PC-9 (cell line): ENCODE measurements around the gene TSPAN3.

ENCODE experiments used
- EZH2 ChIP-seq: fragments of 200-600 bp; sonication (generic); IDR thresholded peaks from 2 replicates; pipeline ENCODE4 v1.8.0; 2017; ENCODE audit warnings: antibody characterized with exemption, low read depth
- TF ChIP-seq, protein P1 (sequence below): fragments of 200-600 bp; sonication (generic); conservative IDR thresholded peaks from 2 replicates; pipeline ENCODE4 v1.6.1; 2017; ENCODE audit warnings: mixed run types, antibody characterized with exemption, mild to moderate bottlenecking, moderate library complexity

- no peak for TF ChIP-seq EZH2
- TF ChIP-seq, protein P1, sequence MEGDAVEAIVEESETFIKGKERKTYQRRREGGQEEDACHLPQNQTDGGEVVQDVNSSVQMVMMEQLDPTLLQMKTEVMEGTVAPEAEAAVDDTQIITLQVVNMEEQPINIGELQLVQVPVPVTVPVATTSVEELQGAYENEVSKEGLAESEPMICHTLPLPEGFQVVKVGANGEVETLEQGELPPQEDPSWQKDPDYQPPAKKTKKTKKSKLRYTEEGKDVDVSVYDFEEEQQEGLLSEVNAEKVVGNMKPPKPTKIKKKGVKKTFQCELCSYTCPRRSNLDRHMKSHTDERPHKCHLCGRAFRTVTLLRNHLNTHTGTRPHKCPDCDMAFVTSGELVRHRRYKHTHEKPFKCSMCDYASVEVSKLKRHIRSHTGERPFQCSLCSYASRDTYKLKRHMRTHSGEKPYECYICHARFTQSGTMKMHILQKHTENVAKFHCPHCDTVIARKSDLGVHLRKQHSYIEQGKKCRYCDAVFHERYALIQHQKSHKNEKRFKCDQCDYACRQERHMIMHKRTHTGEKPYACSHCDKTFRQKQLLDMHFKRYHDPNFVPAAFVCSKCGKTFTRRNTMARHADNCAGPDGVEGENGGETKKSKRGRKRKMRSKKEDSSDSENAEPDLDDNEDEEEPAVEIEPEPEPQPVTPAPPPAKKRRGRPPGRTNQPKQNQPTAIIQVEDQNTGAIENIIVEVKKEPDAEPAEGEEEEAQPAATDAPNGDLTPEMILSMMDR, result no peak
Observed at GRCh38 chr15:77039217-77039533, 31.7 kb downstream of the TSPAN3 start.
